Posterior vena cava (tissue), 2 donors: Measurements from ENCODE around the gene NAB1. TPM values are rescaled to one million over a fixed set of nuclear protein-coding genes. Genes with fewer than 3 reads are reported as not detected.
"Not testable (repeated sequence)": the region's sequence is repeated elsewhere in the genome, so short reads cannot be mapped to it uniquely, and the experiment has no call there.

Source experiments
- DNase-seq: peaks from one replicate; pipeline ENCODE4 v3.0.0-alpha.2; 2020; ENCODE audit warnings: low spot score
- intact Hi-C, 2 donors: fragments of 100-400 bp; cut with DNase I; formaldehyde crosslinking; loops; one replicate each; pipeline versions ENCODE4 v1.14.1 to v1.14.2; 2022 to 2023
- total RNA-seq, 2 donors: library from RNA; stranded (reverse); fragmentation: NEBNext Ultra II Directional; extraction: Animal tissue kit (Norgen Biotek cat#: 25700); gene quantifications; one replicate each; pipeline ENCODE4 v1.2.1, GENCODE V29; 2021
- donor health status: DM: yes; HTN: yes; CAD: no.
- donor health status: DM: yes; HTN: yes; CAD: no.

Gene NAB1
- total RNA-seq, 2 donors from 2014 or later, result 40.9 to 41.7 TPM

DNA sequence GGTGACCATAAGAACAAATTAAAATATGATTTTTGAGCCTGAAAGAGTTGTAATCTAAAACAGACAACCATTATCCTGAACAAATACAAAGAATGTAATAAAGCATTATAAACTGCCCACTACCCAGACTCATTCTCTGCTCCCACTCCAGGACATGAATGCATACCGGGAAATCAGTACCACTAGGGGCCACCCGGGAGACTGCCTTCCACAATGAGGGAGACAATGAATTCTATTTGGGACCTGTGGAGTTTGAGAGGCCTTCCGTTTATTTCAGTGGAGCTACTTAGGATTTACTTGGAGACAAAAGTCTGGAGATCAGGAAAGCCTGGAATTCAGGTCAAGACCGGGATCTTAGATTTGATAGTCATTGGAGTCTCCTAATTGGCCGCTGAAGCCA, 50.0 kb downstream of the NAB1 start:
- no peak for DNase-seq
- intact Hi-C loops, result no loop called here

DNA sequence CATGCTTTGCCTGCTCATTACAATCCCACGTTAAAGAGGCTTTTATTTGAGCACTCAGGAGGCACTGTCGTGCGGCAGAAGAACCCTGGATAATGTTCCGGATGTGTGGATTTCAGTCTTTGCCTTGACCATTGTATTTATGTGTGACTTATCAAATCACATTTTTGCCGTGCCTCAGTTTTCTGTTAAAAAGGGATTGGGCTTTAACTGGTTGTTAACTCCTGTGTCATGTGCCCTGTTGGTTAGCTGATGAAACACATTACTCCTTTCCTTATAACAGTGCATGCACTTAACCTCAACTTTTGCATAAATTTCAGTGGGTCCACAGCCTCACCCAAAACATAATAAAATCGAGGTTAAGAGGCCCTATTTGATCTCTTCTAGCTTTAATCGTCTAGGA, 52.7 kb downstream of the NAB1 start:
- intact Hi-C loops, result no loop called here

DNA sequence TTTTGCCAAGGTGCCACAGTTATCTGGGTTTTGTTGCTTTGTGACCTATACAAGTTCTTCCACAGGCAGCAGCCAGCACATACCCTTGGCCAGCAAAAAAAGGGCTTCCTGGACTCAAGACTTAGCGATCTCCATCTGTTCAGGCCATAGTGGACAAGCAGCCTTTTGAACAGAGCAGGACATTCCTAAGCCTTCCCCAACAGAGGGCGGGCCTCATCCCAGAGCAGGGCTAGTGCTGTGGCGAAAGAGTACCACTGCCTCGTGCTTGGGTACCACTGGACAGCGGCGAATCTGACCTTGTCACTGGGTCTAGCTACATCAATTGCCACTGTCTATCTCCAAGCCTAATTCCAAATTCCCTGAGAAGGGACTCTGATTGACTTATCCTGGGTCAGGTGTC, 56.4 kb downstream of the NAB1 start:
- intact Hi-C loops, result no loop called here
- no peak for DNase-seq

More for the DNA sequence above, 52.7 kb downstream of the NAB1 start:
- no peak for DNase-seq

DNA sequence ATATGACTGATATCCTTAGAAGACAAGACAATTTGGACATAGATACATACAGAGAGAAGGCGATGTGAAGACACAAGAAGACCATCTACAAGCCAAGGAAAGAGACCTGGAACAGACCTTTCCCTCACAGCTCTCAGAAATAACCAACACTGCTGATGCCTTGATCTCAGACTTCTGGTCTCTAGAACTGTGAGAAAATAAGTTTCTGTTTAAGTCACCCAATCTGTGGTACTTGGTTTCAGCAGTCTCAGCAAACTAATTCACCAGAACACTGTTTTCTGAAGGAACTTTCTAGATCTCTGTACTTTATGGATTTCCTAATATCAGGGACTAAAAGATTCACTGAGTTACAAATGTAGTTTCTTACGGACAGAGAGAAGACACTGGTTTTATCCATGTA, 58.8 kb downstream of the NAB1 start:
- intact Hi-C loops, result no loop called here

DNA sequence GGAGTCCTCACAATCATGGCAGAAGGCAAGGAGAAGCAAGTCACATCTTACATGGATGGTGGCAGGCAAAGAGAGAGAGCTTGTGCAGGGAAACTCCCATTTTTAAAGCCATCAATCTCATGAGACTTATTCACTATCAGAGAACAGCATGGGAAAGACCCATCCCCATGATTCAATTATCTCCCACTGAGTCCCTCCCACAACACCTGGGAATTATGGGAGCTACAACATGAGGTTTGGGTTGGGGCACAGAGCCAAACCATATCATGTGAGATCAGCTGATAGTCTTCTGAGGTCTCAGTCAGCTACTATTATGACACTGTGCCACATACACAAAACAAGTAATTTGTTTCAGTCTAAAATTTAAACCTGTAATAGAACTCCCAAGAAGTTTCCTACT, 59.8 kb downstream of the NAB1 start:
- DNase-seq, intact Hi-C loops: not testable (repeated sequence)

More for the DNA sequence above, 58.8 kb downstream of the NAB1 start:
- no peak for DNase-seq

DNA sequence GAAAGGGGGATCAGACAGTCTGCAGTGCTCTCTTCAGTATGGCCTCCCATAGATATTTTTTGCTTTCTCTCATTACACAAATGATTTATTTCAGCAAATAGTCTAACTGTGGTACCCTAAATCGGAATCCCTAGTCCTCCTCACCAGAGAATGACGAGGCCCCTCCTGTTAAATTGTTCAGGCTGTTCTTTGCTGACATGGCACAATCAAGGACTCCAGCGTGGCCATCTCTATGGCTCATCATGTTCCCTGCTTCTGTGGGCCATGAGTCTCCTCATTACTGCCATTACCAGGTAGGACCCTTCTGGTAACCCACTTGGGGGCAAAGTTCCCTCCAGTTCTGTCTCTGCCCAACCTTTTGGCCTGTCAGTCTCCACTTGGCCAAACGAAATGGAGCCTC, 62.2 kb downstream of the NAB1 start:
- intact Hi-C loops, result no loop called here
- DNase-seq, result no peak

DNA sequence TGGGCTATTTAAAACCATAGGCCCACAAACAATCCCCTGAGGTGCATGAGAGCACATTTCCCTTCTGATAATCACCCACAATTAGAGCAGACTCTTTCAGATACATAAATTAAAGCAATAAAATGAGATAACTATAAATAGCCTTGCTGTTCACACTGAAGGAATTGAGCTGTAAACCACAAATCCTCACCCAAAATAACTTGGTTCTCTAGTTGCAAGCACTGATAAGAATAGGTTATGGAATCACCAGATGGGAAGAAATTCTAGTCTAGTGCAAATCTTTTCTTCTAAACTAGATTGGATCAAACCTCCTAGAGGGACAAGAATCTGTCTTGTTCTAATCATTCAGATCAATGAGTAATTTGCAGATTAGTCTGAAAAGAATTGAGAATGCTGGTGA, 64.6 kb downstream of the NAB1 start:
- DNase-seq, result no peak
- intact Hi-C loops, result no loop called here

DNA sequence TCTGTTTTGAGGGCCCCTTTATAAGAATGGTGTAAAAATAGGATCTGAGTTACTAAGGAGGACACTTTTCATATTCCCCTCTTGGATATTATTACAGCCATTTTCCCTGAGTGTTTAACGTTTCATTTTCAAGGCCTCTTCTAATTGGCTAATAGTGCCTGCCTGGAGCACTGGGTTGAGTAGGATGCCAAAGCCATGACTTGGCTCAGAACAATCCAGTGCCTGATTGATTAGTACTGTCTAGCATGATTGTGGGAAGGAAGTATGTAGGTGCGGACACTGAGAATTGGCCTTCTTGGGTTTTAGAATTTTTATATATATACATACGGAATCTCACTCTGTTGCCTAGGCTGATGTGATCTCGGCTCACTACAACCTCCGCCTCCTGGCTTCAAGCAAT, 66.1 kb downstream of the NAB1 start:
- intact Hi-C loops, result no loop called here
- no peak for DNase-seq

DNA sequence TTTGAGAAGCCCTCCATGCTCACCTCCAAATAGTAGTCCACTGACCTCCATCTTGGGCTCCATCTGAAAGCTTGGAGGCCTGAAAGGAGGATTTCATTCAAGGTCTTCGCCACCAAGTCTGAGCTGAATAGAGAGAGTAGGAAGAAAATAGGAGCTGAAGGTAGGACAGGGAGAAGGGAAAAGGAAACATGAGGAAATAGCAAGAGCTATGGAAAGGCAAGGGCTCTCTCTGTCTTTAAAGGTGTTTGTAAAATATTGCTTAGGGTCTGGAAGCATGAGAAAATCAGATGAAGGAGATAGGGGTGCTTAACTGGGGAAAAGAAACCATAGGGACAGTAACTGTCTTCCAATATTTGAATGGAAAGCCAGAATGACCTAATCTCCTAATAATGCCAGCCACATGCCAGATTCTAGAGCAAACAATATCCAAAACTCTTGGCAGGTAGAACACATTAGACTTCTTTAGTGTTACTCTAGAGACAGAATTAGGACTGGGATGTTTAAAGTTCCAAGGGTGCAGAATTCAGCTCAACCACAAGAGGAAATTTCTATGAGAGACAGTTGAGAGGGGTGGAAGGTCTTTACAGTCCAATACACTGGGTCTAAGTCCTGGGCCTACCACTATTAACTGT, 67.4 kb downstream of the NAB1 start:
- no peak for DNase-seq
- intact Hi-C loops, result no loop called here

DNA sequence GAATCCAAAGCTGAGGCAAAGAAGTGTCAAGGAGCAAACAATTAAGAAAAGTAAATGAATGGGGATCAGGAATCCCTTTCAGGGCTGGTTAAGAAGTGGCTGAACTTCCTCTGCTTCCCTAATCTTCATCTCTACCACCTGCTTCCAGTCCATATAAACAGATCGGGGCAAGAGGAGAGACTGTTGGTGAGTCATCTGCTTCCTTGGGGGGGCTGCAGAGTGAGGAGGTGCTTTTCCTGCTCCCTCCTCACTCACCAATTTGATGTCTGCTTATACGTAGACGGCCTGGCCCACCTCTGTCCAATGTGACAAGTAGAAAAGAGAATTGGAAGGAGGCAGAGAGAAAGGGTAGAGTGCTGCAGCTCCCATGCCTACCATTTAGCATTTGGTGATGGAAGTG, 68.4 kb downstream of the NAB1 start:
- DNase-seq, result no peak
- intact Hi-C loops, result no loop called here

DNA sequence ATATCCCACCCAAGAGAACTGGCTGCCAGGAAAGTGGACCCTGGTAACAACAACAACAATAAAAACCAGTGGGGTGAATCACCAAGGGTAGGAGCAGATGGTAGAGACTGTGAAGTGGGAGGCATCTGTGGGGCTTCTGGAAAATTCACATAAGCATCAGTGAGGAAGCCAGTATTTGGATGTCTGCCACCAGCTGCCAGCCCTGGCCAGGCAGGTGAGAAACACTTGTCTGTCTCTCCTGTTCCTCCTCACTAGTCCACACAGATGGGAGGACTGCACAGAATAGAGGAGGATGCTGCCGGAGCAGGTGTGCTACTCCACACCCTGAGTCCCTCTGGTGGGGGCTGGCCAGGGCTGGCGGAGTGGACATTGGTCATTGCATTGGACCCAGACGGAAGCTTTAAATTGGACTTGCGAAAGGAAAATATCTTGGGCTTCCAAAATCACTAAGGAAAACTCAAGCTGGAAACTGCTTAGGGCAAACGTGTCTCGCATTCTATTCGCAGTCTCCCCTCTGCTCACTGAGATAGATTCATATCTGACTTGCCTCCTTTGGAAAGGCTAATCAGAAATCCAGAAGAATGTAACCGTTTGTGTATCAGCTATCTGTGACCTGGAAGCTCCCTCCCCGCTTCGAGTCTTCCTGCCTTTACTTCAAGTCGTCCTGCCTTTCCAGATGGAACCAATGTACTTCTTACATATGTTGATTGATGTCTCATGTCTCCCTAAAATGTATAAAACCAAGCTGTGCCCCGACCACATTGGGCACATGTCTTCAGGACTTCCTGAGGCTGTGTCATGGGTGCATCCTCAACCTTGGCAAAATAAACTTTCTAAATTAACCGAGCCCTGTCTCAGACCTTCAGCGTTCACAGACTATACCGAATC, 69.1 kb downstream of the NAB1 start:
- no peak for DNase-seq
- intact Hi-C loops, result no loop called here

DNA sequence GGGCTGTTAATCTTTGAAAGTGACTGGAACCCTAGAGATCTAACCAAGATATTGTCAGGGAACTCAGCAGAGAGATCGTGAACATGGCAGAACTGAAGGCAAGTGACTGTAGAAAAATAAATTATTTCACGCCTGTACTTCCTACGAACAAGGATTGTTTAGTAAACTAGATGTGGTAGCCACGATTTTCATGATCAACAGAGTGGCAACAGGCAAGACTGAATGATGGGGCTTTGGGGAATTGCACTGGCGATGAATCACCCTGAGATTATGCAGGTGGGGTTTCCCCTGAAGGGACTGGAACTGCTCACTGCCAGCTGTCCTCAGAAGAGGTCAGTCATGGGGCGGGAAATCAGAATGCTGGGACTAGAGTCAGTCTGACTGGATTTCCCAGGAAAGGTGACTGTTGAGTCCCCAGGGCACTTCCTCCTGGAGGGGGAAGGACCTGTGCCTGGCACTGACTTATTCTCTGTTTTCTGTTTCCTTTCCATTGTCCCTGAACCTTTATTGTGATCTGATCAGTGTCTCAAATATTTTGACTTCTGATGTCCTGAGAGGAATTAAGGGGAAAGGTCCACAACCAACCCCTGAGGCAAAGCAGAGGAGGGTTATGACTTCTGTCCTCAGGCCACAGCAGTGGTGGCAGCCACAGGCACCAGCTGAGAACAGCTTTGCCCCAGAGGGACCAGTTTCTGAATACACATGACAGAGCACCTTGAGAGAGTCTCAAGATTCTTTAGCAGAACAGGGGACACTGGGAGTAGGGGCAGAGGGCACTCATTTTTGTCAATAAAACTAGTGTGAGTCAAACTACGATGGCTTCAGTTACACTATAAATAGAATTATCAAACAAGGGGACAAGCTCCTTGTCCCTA, 70.0 kb downstream of the NAB1 start:
- no peak for DNase-seq
- intact Hi-C loops, result no loop called here

DNA sequence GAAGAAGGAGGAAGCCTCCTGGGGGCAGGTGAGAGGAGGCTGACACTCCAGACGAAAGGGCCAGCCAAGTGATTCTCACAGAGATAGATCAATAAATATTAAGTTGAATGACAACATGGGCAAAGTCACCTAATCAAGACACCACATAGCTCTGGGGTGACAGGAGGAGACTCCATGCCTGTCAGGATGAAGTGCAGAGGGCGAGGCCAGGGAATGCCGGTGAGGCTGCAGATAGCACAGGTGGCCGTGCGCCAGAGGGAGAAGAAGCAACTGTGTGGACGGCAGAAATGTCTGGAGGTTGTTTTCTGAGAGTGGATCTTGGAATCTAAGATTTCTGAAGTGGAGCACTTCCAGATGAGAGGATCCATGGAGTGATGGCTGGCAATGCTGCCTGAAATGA, 71.4 kb downstream of the NAB1 start:
- intact Hi-C loops, result no loop called here
- no peak for DNase-seq

DNA sequence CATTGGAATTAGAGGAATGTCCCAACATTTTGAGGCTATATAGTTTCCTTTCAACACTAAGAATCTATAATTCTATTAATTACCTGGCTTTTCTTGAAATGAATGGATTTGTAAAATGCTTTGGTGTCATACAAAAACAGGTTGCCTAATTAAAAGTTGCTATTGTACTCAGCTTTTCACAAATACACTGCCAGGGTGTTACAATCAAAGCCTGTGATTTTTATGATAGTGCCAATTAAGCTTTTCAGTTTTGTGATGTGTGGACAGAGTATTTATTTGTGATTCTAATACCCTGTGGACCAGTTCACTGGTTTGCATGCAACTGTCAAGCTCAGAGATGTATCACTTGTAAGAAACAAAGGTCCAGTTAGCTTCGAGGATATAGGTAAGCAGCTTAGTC, 71.8 kb downstream of the NAB1 start:
- intact Hi-C loops, result no loop called here
- no peak for DNase-seq

DNA sequence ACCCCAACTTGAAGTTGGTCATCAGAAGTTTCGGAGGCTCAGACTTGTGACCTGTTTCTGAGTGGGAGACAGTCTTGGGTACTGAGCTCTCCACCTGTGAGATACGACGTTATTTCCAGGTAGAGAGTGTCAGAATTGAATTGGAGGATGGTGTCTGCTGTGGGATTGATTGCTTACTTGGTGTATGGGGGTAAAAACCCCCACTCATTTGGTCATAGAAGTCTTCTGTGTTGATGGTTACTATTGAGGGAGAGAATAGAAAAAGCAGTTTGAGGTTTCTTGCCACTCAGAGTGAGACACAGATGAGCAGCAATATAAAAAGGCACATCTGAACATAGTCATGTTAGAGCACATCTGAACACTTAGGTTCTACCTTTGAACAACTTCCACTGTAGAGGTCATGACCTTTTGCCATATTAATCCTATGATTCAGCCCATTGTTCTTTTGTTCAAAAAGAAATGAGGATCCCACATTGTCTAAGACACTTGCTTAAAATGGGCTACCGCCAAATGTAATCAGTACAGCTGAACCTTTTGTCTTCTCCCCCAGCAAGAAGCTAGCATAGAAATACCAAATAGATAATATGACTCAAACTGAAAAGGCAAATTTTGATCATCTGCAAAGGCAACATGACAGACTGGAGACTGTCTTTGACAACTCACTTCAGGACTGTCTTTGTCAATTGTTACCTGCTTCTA, 73.3 kb downstream of the NAB1 start:
- DNase-seq, result no peak
- intact Hi-C loops, result no loop called here

DNA sequence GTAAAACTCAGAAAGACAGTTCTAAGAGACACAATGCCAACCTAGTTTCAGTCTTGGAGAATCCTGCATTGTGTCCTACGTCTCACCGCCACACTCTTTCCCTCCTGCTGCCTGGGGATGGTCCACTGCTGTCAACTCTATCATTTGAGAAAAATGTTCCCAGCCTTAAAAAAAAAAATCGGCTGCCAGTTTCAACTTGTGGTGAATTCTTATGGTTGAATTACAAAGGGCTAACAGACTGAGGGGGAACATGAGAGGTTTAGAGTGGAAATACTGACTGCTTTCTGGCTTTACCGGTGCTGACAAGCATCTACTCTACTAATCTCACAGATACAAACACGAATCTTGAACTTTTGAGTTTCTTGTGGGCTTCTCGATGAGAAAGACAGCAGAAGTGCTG, 74.0 kb downstream of the NAB1 start:
- no peak for DNase-seq
- intact Hi-C loops, result no loop called here

DNA sequence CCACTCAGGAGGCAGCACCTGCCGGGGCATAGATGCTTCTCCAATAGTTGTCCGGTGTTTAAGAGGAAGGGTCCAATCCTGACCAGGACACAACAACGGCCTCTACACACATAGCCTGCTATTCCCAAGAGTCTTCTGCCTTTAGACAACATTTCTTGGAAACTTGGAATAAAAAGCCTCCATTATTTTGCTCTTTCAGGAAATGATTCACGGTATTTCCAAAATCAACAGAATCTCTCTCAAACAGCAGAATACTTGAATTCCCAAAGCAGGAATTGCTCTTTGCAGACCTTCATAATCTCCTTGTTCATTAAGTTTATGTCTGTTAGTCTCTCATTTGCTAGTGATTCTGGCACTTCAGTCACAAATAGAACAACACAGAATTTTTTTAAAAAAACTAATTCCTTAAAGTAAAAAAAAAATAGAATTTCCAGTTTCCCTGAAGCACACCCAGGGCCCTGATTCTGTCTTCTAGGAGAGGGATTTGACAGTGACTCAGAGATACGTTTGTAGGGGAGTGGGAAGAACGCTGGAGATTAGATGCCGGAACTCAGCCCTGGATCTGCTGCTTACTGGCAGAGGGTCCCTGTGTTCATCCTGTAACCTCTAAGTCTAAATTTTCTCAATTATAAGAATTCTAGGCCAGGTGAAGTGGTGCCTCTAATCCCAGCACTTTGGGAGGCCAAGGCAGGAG, 74.7 kb downstream of the NAB1 start:
- intact Hi-C loops, result no loop called here
- DNase-seq, result no peak

DNA sequence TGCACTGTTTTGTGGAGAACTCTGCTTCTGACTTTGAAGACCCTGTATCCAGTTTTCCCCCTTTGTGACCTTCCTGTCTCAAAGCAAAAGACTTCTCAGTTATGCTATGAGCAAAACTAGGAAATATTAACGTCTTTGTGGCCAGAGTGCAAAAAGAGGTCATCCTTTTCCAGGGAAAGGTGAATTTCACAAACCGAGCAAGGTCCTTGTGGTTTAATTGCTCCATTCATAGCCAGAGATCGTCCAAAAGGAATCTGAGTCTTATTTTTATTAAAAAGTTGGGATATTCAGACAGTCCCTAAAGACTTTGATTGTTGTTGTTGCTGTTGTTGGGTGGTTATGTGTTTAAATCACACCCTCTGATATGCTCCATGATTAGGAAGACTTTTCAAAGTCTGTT, 77.4 kb downstream of the NAB1 start:
- DNase-seq, result no peak
- intact Hi-C loops, result no loop called here

DNA sequence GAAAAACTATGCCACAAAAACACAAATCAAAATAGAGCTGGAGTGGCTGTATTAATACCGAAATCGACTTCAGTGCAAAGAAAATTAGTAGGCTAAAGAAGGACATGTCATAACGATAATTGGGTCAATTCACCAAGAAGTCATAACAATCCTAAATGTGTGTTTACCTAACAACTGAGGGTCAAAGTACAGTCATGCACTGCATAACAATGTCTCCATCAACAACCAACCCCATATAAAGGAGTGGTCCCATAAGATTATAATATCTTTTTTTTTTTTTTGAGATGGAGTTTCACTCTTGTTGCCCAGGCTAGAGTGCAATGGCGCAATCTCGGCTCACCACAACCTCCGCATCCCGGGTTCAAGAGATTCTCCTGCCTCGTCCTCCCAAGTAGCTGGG, 87.5 kb downstream of the NAB1 start:
- intact Hi-C loops, result no loop called here

More for the DNA sequence above, 87.5 kb downstream of the NAB1 start:
- no peak for DNase-seq
